Raji (cell line): ENCODE results near the gene LRIT3.

Experiments used
- POLR2A ChIP-seq: IDR thresholded peaks from 2 replicates; pipeline ENCODE4 v1.6.1; 2011; ENCODE audit warnings: low read depth, low read length, control low read depth; ENCODE audit not compliant: insufficient read depth

Gene LRIT3

GRCh38 chr4:109821185-109821584 lies 26.7 kb upstream of the LRIT3 start:
- no peak for TF ChIP-seq POLR2A

DNA sequence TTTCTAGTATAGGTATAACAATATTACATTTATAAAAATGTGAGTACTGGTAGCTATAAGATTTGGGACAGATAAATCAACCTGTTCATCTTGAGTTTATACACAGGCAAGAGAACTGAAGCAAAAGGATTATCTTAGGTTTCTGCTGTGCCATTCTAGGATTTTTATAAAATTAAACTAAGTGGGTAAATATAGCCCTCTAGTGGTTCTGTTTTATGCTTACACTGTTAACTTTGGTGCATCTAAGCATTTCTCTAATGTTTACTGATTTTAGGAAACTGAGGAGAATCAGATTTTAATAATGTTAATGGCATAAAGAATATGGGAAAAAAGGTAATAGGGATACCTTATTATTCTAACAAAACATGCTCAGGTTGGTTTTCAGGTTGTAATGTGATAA lies 21.2 kb upstream of the LRIT3 start:
- no peak for TF ChIP-seq POLR2A

DNA sequence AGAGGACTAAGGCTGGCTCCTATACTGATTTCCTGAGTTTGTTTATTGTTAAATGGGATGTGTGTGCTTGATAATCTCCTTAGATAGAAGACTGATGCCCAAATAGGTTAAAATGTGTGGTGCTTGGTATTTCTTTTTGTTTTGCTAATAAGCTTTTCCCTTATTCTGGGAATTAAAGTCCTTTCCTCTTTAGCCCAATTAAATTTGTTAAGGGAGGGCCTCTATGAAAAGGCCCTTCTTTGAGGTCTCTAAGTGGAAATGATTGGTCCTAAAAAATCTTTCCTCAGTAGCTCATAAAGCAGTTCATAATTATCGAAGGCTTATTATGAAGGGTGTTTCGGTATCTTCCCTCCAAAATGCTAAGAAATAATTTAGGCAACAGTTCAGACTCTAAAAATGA lies 20.2 kb upstream of the LRIT3 start, which contains the start of gene RRH:
RRH (plus strand) TSS at position 301 of the 400 bp plus-strand sequence; CDS start at position 357, 56 bp downstream.
- TF ChIP-seq POLR2A = no peak

GRCh38 chr4:109833756-109834155 lies 14.2 kb upstream of the LRIT3 start:
- TF ChIP-seq POLR2A = no peak

- no peak for TF ChIP-seq POLR2A
These were observed 10.9 kb upstream of the LRIT3 start for GRCh38 chr4:109836985-109837384.

- TF ChIP-seq POLR2A = no peak
These were observed 1.4 kb upstream of the LRIT3 start for GRCh38 chr4:109846395-109847098.

DNA sequence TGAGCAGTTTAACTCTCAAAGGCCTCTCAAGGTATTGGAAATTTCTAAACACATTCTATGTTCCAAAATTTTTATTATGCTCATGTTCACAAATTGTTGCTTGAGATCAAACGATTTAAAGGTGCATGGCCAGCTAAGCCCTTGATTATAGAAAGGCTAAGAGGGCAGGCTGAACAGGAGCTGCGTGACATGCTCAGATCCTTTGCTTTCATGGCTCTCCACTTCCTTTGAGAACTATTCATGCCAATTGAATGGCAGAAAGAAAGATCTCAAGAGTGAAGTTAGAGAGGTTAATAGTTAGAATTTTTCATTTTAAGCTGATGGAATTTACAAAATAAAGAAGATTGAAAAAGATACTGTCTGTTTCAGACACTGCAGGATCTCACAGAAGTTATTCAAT lies 594 bp downstream of the LRIT3 start:
- TF ChIP-seq POLR2A = no peak

- TF ChIP-seq POLR2A = no peak
These were observed 2.7 kb downstream of the LRIT3 start for GRCh38 chr4:109850601-109851000.

- no peak for TF ChIP-seq POLR2A
These were observed 13.4 kb downstream of the LRIT3 start for GRCh38 chr4:109861271-109861670.

- no peak for TF ChIP-seq POLR2A
These were observed 14.1 kb downstream of the LRIT3 start for GRCh38 chr4:109861916-109862511.

DNA sequence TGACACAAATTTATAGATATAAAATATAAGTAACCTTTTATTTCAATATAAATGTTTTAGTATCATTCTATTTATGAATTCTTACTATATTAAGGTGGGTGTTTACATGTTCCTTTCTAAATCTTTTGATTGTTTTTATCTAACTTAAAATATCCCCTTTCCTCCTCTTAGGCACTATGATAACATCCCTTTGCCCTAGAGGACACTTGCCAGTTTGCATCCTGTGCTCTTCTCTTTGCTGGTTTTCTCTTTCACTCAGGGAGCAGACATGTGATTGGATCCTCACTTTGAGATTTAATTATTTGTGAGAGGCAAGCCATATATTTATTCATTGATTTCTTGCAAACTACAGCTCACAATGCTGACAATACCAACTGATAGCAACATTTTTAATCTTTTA lies 16.2 kb downstream of the LRIT3 start:
- no peak for TF ChIP-seq POLR2A

GRCh38 chr4:109870061-109870460 lies 22.2 kb downstream of the LRIT3 start:
- TF ChIP-seq POLR2A = no peak

DNA sequence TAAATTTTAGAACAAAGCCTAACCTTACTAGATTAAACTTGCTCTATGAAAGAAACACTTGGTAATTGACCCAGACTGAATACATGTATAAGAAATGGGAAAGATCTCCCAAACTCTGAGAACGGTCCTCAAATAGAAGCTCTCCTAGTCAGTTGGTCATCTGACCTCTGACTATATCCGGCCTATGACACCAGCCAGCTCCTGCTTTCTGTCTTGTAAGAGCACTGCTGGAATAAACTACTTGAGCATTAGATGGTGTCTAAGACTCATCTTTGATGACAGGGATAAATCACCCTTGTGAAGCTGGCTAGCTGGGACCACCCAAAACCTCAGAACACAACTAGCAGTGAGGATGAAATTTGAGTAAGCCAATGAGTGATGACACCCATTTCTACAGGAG lies 24.2 kb downstream of the LRIT3 start:
- TF ChIP-seq POLR2A = no peak

DNA sequence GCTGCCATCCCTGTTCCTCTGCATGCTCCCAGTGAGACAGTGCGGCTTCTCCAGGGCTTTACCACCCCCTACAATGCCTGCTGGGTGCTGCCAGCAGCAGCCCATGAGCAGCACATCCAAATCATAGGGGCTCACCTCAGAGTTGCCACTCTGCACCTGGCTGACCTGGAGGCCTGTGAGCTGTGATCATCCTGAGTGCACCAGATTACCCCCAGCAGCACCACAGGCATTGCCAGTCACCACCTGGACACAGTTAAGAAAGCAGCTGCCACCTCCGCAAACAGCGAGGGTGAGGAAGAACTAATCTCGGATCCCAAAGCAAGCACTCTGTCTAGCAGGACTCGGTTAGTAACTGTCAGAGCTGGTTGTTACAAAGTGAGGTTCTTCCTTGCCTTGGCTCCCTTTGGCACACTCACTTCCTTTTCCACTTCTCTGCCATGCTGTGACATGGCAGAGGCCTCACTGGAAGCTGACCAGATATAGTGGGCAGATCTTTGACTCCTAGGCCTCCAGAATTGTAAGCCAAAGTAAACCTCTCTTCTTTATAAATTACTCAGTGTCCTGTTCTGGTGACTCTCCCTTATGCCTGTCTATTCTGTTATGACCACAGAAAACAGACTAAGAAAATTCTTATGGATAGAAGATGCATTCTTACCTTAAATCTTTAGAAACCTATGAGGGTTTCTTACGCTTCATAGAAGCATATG lies 25.2 kb downstream of the LRIT3 start:
- no peak for TF ChIP-seq POLR2A

- no peak for TF ChIP-seq POLR2A
These were observed 26.0 kb downstream of the LRIT3 start for GRCh38 chr4:109873791-109874514.
